WI38 (cell line): Measurements from ENCODE around the gene APBA1.
"Not testable (repeated sequence)": the region's sequence is repeated elsewhere in the genome, so short reads cannot be mapped to it uniquely, and the experiment has no call there.

Source experiments
- H3K4me3 ChIP-seq: 2 replicates; pipeline ENCODE4 v1.5.1; 2011; ENCODE audit warnings: low read depth, mild to moderate bottlenecking, control low read depth, low read length
- TF ChIP-seq, protein P1 (sequence below): IDR thresholded peaks from 2 replicates; pipeline ENCODE4 v1.5.1; 2012; ENCODE audit warnings: low read depth, mild to moderate bottlenecking, control low read depth, low read length

Gene APBA1

DNA sequence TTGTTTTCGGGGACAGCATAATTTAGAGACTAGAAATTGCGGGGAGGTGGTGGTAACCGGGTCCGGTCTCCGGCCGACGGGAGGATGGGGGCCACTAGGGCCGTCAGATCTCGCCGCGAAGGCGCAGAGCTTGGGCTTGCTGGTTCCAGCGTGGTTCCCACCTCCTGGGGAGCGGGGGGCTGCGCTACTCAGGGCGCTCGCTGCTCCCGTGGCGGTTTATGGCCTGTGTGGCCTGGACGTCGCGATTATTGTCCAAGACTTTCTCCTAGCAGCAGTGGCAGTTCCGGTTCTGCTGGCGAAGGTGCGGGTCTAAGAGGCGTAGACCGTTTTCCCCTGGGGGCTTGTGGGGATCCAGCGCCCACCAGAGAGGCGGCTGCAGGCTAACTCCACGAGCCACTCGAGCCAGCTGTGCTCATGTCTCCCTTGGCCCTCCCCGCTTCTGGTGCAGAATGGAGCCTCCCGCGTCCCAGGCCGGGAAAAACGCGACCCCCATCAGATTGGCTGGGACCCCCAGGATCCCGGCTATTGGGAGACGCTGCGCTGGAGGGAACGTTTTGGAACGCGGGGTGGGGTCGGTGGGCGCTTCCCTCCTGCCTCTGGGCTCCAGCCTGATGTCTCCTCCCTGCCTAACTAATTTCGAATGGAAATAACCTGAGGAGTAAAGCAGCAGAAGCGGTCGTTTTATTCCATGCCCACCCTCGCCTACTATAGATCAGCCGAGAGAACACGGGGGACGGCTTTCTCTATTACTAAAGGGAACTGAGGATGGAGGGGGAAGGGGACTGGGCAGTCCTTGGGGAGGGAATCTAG lies 260.0 kb downstream of the APBA1 start:
- TF ChIP-seq, protein P1, sequence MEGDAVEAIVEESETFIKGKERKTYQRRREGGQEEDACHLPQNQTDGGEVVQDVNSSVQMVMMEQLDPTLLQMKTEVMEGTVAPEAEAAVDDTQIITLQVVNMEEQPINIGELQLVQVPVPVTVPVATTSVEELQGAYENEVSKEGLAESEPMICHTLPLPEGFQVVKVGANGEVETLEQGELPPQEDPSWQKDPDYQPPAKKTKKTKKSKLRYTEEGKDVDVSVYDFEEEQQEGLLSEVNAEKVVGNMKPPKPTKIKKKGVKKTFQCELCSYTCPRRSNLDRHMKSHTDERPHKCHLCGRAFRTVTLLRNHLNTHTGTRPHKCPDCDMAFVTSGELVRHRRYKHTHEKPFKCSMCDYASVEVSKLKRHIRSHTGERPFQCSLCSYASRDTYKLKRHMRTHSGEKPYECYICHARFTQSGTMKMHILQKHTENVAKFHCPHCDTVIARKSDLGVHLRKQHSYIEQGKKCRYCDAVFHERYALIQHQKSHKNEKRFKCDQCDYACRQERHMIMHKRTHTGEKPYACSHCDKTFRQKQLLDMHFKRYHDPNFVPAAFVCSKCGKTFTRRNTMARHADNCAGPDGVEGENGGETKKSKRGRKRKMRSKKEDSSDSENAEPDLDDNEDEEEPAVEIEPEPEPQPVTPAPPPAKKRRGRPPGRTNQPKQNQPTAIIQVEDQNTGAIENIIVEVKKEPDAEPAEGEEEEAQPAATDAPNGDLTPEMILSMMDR: no peak
- H3K4me3 ChIP-seq: no peak overlapping the region

DNA sequence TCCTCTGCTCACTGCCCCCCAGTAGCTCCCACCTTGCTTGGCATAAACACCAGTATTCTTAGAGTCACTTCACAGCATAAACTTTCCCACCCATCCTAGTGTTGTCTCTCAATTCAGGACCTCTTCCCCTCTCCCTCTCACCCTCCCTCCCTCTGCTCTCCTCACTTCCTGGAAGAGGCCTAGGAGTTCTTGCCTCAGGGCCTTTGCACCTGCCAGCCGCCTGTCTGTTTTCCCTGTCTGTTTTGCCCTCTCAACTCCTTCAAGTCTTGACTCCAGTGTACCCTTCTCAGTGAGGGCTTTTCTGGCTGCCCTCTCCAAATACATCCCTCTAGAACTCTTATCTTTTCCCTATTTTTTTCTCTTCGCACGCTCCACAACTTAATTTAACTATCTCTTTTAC lies 260.9 kb downstream of the APBA1 start:
- no peak overlapping the region for H3K4me3 ChIP-seq
- TF ChIP-seq, protein P1: no peak

DNA sequence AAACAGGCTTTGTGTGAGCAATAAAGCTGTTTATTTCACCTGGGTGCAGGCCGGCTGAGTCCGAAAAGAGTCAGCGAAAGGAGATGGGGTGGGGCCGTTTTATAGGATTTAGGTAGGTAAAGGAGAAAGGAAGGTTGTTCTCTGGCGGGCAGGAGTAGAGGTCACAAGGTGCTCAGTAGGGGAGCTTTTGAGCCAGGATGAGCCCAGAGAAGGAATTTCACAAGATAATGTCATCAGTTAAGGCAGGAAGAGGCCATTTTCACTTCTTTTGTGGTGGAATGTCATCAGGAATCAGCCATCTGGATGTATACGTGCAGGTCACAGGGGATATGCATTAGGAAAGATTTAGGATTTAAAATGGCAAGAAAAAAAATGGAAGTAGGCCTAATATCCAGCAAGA lies 262.2 kb downstream of the APBA1 start:
- not testable (repeated sequence) for H3K4me3 ChIP-seq

DNA sequence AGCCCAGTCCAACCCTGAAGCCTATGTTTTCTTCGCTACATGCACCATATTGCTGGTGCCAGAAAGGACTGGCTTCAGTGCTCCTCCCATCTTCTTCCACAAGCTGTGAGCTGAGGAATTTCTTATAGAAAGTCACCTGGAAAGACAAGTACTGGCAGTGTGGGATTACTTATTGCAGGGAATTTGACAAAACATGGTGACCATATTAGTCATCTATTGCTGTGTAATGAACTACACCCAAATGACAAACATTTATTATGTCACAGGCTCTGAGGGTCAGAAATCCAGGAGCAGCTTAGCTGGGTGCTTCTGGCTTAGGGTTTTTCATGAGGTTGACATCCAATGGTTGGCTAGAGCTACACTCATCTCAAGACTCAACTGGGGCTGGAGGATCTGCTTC lies 271.7 kb downstream of the APBA1 start:
- TF ChIP-seq, protein P1: no peak
- no peak overlapping the region for H3K4me3 ChIP-seq

DNA sequence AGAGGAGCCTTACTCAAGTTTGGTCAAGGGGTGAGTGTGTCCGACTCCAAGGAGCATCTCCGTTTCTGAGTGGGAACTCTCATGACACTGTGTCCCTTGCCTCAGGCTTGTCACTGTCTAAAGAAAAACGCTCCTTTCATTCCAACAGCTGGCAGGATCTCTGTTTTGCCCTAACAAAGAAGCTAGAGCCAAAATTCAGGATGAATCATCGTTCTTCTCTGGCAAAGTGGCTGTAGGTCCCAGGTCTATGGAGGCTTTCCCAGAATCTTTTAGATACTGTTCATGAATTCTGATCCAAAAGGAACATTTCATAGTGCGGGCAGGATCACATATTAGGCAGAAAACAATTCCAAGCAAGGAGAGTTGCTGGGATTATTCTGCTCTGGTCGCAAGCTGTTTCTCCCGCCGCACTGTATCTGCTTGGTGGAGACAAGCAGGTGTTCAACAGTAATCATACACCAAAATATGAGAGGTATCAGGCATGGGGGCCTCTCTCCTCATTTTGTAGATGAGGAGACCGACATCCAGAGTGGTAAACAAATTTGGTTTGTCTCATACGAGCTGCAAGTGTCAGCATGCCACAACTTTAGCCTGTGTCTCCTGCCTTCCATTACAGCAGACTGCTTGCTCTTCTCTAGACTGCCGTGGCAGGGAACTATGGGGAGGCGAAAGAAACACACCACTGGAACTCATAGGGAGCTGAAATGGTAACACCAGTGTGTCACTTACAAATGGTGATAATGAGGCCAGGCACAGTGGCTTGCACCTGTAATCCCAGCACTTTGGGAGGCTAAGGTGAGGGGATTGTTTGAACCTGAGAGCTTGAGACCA lies 274.6 kb downstream of the APBA1 start:
- TF ChIP-seq, protein P1: no peak
- H3K4me3 ChIP-seq: no peak overlapping the region

DNA sequence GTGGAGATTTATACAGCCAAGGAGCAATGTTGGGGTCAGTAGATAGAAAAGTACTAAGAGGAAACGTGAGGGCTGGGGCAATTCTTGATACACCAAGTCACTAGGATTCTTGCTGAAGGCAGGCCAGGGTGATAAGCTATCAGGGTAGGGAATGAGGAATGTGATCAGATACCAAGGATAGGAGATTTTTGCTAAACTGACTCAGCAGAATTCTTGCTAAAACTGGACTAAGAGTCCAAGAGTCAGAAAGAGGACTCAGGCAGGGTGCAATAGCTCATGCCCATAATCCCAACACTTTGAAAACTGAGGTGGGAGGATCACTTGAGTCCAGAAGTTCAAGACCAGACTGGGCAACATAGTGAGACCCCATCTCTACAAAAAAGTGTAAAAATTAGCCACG lies 275.4 kb downstream of the APBA1 start:
- no peak overlapping the region for H3K4me3 ChIP-seq
- TF ChIP-seq, protein P1: no peak

DNA sequence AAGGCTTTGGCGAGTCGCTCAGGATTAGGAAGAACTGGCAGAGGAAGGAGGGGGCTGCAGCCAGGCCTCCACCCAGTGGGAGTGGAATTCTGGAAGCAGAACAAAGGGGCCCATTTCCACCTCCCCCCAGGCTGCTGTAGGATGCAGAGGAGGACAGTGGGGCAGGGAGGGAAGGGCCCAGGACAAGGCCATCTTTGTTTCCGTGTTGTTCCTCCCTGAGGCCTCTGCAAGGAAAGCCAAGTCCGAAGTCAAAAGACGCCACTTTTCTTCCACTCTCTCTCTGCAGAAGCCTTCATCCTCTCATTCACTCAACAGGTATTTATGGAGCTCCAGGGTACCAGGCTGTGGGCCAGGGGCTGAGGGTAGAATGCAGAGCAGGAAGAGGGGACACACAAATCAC lies 276.5 kb downstream of the APBA1 start:
- TF ChIP-seq, protein P1: no peak
- no peak overlapping the region for H3K4me3 ChIP-seq
